Neural crest cell (in vitro differentiated cells): ENCODE results near the gene SPOCK1. TPM values are rescaled to one million over a fixed set of nuclear protein-coding genes. Genes with fewer than 3 reads are reported as not detected.

Experiments used
- DNase-seq: peaks from one replicate; pipeline ENCODE4 v3.0.0; 2021; ENCODE audit warnings: low read depth, mixed read lengths, low spot score
- H3K27ac Mint-ChIP-seq: one replicate; pipeline ENCODE4 v1.8.0; 2021; ENCODE audit warnings: mild to moderate bottlenecking, mixed read lengths; ENCODE audit not compliant: unreplicated experiment
- H3K27me3 Mint-ChIP-seq: 2 replicates; pipeline ENCODE4 v1.8.0; 2021; ENCODE audit warnings: low read depth, mild to moderate bottlenecking, mixed read lengths
- H3K36me3 Mint-ChIP-seq: 2 replicates; pipeline ENCODE4 v1.8.0; 2021; ENCODE audit warnings: low read depth, mild to moderate bottlenecking, mixed read lengths
- H3K4me1 Mint-ChIP-seq: 2 replicates; pipeline ENCODE4 v1.8.0; 2021; ENCODE audit warnings: mixed read lengths
- H3K4me3 Mint-ChIP-seq: one replicate; pipeline ENCODE4 v1.8.0; 2021; ENCODE audit warnings: mild to moderate bottlenecking, mixed read lengths
- H3K9me3 Mint-ChIP-seq: 2 replicates; pipeline ENCODE4 v1.8.0; 2021; ENCODE audit warnings: mixed read lengths
- CTCF ChIP-seq: fragments of 200-600 bp; sonication (generic); conservative IDR thresholded peaks from 2 replicates; pipeline ENCODE4 v1.5.0; 2021; ENCODE audit warnings: antibody characterized with exemption, mild to moderate bottlenecking
- total RNA-seq: library from RNA; stranded (reverse); gene quantifications from 2 replicates; pipeline ENCODE4 v1.2.1, GENCODE V29; 2021

SPOCK1 gene
- total RNA-seq, 1 donor from 2014 or later = 89.7 TPM

GRCh38 chr5:137212471-137212870 is 286.7 kb downstream of the SPOCK1 start:
- Mint-ChIP-seq H3K36me3 (no peaks in the 10 kb centered on the region), H3K4me1 (peaks cover 12% of the 10 kb centered on the region), H3K27ac (no peak overlapping the region), H3K9me3 (peaks cover 2% of the 10 kb centered on the region), H3K27me3 (peaks cover 59% of the 10 kb centered on the region), H3K4me3 (no peak overlapping the region)
- no peak for TF ChIP-seq CTCF
- DNase-seq = no peak

GRCh38 chr5:137209232-137209809 is 289.8 kb downstream of the SPOCK1 start:
- H3K4me3 Mint-ChIP-seq = no peak overlapping the region
- H3K36me3 Mint-ChIP-seq = peaks cover 5% of the 10 kb centered on the region
- peaks cover 22% of the 10 kb centered on the region for H3K4me1 Mint-ChIP-seq
- TF ChIP-seq CTCF = no peak
- peaks cover 73% of the 10 kb centered on the region for H3K27me3 Mint-ChIP-seq
- H3K9me3 Mint-ChIP-seq = peaks cover 2% of the 10 kb centered on the region
- no peak overlapping the region for H3K27ac Mint-ChIP-seq
- no peak for DNase-seq

GRCh38 chr5:137207023-137207760 is 291.9 kb downstream of the SPOCK1 start:
- DNase-seq = no peak
- Mint-ChIP-seq H3K36me3 (peaks cover 5% of the 10 kb centered on the region), H3K27ac (no peak overlapping the region), H3K4me3 (no peak overlapping the region), H3K9me3 (peaks cover 2% of the 10 kb centered on the region), H3K4me1 (peaks cover 13% of the 10 kb centered on the region), H3K27me3 (peaks cover 82% of the 10 kb centered on the region)
- TF ChIP-seq CTCF = no peak

- Mint-ChIP-seq H3K27me3 (peaks cover 89% of the 10 kb centered on the region), H3K9me3 (no peaks in the 10 kb centered on the region), H3K36me3 (peaks cover 5% of the 10 kb centered on the region), H3K4me3 (no peak overlapping the region), H3K4me1 (peaks cover 16% of the 10 kb centered on the region), H3K27ac (no peak overlapping the region)
- DNase-seq = no peak
- no peak for TF ChIP-seq CTCF
Observed at GRCh38 chr5:137206030-137206715, 293.0 kb downstream of the SPOCK1 start.

GRCh38 chr5:137205231-137206027 is 293.7 kb downstream of the SPOCK1 start:
- no peak for TF ChIP-seq CTCF

More at GRCh38 chr5:137205231-137206027, 293.7 kb downstream of the SPOCK1 start:
- H3K27me3 Mint-ChIP-seq = peaks cover 87% of the 10 kb centered on the region
- no peak overlapping the region for H3K27ac Mint-ChIP-seq
- H3K4me1 Mint-ChIP-seq = peaks cover 23% of the 10 kb centered on the region
- no peak overlapping the region for H3K4me3 Mint-ChIP-seq
- H3K9me3 Mint-ChIP-seq = no peaks in the 10 kb centered on the region
- H3K36me3 Mint-ChIP-seq = peaks cover 5% of the 10 kb centered on the region
- DNase-seq = no peak
